Frontal cortex (tissue), 4 donors: Measurements from ENCODE around the gene TMEM119. TPM values are rescaled to one million over a fixed set of nuclear protein-coding genes. Genes with fewer than 3 reads are reported as not detected.
"Not testable (repeated sequence)": the region's sequence is repeated elsewhere in the genome, so short reads cannot be mapped to it uniquely, and the experiment has no call there.

Experiments
- DNase-seq, 2 donors: peaks; one replicate each; pipeline ENCODE4 v3.0.0; 2012; ENCODE audit warnings: low spot score in 2 of 2
- FAIRE-seq: peaks from 2 replicates; lab custom pipeline; 2012; peaks lifted over from hg19 to GRCh38; lab: Jason Lieb, UNC
- total RNA-seq: library from RNA; depleted of rRNA; stranded (reverse); fragments of >200 nt; gene quantifications from one replicate; pipeline ENCODE4 v1.2.3, GENCODE V29; 2014
- donor health status: control.
- donor health status: control.
- donor health status: control.

TMEM119 gene
- total RNA-seq, 1 donor from 2014 or later, result 0.82 TPM

DNA sequence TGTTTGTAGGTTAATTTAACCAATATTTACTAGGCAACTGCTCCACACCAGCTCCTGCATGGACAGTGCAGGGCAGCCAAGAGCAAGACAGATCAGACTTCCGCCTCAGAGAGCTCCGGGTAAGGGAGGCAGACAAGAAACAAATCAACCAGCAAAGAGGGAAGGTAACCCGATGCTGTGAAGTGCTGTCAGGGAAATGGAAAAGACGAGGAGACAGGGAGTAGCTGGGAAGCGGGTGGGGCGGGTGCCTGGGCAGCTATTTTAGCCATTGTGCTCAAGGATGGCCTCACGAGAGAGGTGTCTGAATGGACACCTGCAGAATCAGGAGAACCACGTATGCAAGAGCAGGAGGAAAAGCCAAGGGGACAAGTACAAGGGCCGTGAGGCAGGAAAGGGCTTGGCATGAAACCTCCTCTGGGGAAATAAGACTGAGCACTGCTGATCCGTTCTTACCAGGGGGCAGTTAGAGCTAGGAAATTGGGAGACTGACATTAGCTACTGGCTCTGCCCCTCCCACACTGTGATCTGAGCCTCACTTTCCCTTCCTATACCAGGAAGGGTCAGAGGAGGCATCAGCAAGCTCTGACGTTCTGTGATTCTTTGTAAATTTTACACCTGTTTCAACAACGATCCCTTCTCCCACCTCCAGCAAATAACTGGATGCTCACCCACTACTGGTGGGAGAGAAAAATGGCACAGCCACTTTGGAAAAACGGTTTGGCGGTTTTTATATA lies 6.5 kb upstream of the TMEM119 start:
- DNase-seq (no peak), FAIRE-seq (no peak)

DNA sequence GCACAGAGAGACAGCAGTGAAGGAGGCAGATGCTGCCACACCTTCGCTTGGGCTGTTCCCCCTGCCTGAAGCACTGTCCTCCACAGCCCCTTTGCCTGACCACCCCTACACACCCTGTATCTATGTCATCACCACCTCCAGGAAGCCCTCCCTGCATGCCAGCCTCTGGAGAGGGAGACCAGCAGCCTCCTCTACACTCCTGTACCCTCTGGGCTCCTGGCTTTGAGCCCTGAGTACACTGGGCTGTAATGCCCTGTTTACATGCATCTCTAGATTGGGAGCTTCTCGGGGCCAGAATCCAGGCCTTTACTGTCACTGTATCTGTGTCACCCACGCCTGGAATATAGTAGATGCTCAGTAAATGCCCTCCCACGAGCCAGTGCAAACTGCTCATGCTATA lies 5.9 kb upstream of the TMEM119 start:
- DNase-seq (no peak), FAIRE-seq (no peak)

- FAIRE-seq (no peak), DNase-seq (no peak)
These were observed 5.3 kb upstream of the TMEM119 start for GRCh38 chr12:108602976-108603704.

DNA sequence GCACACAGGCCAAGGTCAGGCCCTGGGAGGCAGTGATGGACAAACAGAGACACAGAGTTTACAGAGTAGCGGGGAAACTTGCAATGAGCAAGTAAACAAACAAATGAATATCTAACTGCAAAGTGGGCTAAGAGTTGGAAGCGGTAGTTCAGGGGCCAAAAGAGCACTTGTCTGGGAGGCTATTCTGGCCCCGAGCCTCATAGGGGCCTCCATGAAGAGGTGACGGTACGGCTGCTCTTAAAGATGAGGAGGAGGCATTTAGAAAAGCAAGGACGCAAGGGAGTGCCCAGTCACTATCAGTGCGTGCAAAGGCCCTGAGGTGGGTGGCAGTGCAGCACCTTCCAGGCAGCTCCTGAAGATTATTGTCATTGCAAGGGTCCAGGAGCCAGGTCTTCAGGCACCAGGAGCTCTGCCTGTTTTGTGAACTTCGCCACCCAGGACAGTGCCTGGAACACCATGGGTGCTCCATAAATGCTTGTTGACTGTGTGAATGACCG lies 4.4 kb upstream of the TMEM119 start:
- FAIRE-seq (no peak), DNase-seq (no peak)

DNA sequence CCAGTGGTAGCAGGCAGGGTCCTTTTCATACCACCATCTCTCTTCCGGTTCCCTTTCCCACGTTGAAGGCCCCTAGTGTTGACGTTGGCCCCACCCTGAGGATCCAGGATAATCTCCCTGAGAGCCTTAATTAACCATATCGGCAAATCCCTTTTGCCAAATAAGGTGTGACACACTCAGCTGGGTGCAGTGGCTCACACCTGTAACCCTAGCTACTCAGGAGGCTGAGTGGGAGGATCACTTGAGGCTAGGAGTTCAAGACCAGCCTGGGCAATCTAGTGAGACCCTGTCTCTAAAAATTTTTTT lies 2.8 kb upstream of the TMEM119 start:
- no peak for DNase-seq
- FAIRE-seq, result no peak

DNA sequence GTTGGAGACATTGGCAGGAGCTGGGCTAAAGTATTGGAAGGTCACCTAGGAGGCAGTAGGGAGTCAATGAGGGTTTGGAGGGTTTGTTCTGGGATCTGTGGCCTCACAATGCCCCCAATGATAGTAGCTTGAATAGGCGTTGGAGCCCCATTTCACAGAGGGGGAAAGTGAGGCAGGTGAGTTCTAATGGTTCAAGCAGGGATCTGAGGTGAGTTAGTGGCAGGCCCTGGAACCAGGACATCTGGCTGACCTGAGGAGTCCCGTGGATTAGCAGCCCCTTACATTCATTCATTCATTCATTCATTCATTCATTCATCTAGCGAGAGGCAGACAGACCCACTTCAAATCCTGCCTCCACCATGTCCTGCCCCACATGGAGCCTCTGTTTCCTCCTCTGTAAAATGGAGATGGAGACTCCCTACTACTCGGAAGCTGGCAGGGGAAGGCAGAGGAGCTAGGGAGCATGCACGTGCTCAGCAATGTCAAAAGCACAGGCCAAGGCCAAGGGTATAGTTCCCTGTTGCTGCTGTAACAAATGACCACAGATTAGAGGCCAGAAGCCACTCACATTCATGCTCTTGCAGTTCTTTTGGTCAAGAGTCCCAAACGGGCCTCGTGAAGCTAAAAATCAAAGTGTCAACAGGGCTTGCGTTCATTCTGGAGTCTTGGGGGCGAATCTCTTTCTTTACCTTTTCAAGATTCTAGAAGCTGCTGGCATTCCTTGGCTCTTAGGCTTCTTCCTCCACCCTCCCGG lies 2.2 kb upstream of the TMEM119 start:
- no peak for DNase-seq
- no peak for FAIRE-seq

- DNase-seq, result no peak
- no peak for FAIRE-seq
These were observed 1.7 kb upstream of the TMEM119 start for GRCh38 chr12:108599541-108599940.

GRCh38 chr12:108598553-108599250 lies 818 bp upstream of the TMEM119 start:
- FAIRE-seq, result no peak
- no peak for DNase-seq

- FAIRE-seq, result no peak
- DNase-seq, result no peak
These were observed 878 bp downstream of the TMEM119 start for GRCh38 chr12:108596854-108597558.

DNA sequence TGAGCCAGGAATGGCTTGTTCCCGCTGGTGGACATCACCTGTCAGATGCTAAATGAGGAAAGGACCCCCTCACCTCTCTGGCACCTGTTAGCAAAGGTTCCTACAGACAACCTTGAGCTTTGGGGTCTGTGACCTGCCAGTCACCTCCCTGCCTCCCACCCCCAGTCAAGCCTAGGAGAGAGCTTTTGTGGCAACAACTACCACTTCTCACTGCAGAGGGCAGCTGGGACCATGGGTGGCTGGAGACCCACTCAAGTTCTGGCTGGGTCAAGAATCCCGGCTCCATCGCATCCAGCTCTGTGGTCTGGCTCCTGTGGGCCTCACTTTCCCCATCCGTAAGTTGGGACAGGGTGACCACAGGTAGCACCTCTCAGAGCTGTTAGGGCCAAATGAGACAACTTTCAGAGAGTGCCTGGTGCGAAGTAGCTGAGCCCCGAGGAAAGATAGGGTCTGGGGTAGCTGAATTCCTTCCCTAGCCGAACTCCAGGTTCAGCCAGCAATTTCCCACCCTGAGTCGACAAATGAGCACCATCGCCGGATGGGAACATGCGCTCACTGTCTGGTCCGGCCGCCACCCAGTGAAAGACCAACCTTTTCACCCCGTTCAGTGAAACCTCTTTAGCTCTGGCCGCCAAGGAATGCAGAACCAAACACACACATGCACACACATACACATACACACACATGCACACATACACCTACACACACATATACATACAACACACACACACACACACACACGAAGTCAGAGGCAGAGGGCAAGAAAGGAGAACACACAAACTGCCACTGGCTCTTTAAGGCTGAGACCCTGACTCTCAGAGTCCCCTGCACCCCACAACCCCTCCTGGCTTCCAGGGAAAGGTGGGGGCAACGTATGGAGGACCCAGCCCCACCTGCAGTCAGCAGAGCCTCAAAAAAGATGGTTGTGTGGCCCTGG lies 1.9 kb downstream of the TMEM119 start:
- DNase-seq (no peak), FAIRE-seq (no peak)

- DNase-seq (no peak), FAIRE-seq (no peak)
These were observed 2.7 kb downstream of the TMEM119 start for GRCh38 chr12:108594960-108595710.

DNA sequence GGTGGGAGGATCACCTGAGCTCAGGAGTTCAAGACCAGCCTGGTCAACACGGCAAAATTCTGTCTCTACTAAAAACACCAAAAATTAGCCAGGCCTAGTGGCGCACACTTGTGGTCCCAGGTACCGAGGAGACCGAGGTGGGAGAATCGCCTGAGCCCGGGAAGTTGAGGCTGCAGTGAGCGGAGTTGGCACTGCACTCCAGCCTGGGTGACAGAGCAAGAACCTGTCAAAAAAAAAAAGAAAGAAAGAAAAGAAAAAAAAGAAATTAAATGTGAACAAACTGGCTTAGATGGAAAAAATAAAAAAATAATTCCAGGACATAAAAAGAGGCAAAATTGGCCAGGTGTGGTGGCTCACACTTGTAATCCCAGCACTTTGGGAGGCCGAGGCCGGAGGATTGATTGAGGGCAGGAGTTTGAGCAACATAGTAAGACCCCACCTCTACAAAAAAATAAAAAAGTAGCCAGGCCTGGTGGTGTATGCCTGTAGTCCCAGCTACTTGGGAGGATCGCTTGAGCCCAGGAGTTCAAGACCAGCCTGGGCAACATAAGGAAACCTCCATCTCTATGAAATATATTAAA lies 3.5 kb downstream of the TMEM119 start:
- no peak for DNase-seq

DNA sequence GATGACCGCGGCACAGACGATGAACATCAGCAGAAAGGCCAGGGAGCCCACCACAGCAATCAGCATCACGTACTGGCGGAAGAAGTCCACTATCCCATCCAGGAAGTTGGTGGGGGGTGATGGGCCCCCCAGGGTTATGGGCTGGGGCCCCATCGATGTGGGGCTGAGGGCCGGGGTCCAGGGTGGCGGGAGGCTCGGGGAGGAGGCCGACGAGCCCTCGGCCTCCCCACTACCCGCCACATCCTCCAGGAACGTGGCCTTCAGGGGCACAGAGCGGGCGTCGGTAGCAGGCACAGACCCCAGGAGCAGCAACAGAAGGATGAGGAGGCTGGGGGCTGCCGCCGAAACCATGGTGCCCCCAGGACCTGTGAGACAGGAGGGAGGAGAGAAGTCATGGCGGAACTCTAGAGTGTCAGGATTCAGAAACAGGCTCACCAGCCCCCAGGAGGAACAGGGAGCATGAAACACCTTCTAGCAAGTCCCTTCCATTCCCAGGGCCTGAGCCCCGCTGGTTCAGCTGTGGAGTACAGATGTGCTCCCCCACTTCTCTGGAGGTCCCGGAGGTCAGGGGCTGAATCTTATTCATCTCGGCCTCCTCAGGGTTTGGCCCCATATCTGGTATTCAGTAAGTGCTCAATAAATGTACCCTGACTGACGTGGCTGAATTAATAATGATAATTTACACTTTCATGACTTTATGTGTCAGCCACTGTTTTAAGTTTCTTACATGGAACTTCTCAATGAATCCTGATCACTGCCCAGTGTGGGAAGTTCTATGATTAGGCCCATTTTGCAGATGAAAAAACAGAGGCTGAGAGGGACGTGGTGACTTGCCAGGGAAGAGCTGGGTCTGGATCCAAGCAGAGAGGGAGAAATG lies 5.6 kb downstream of the TMEM119 start:
- no peak for DNase-seq
- no peak for FAIRE-seq

More for the DNA sequence above, 3.5 kb downstream of the TMEM119 start:
- no peak for FAIRE-seq

- DNase-seq (no peak), FAIRE-seq (no peak)
These were observed 6.5 kb downstream of the TMEM119 start for GRCh38 chr12:108591267-108591980.

DNA sequence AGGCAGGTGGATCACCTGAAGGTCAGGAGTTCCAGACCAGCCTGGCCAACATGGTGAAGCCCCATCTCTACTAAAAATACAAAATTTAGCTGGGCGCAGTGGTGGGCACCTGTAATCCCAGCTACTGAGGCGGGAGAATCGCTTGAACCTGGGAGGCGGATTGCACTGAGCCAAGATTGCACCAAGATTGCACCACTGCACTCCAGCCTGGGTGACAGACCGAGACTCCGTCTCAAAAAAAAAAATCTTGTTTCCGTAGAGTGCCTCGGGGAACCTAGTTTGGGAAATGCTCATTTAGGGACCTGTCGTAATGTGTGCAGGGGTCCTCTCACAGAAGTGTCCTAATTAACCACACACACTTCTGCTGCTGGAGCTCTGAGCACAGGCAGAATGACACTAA lies 7.4 kb downstream of the TMEM119 start:
- not testable (repeated sequence) for DNase-seq, FAIRE-seq

GRCh38 chr12:108589840-108590229 lies 8.0 kb downstream of the TMEM119 start:
- FAIRE-seq, result no peak

More at GRCh38 chr12:108589840-108590229, 8.0 kb downstream of the TMEM119 start:
- no peak for DNase-seq
